ENCODE measurements around the gene CYP2F1. TPM values are rescaled to one million over a fixed set of nuclear protein-coding genes. Genes with fewer than 3 reads are reported as not detected.
"Not testable (repeated sequence)": the region's sequence is repeated elsewhere in the genome, so short reads cannot be mapped to it uniquely, and the experiment has no call there.

CYP2F1 gene
- polyA plus RNA-seq, 3 donors, result not detected

GRCh38 chr19:41149831-41150230 is 35.6 kb downstream of the CYP2F1 start:
- TF ChIP-seq, protein P1, sequence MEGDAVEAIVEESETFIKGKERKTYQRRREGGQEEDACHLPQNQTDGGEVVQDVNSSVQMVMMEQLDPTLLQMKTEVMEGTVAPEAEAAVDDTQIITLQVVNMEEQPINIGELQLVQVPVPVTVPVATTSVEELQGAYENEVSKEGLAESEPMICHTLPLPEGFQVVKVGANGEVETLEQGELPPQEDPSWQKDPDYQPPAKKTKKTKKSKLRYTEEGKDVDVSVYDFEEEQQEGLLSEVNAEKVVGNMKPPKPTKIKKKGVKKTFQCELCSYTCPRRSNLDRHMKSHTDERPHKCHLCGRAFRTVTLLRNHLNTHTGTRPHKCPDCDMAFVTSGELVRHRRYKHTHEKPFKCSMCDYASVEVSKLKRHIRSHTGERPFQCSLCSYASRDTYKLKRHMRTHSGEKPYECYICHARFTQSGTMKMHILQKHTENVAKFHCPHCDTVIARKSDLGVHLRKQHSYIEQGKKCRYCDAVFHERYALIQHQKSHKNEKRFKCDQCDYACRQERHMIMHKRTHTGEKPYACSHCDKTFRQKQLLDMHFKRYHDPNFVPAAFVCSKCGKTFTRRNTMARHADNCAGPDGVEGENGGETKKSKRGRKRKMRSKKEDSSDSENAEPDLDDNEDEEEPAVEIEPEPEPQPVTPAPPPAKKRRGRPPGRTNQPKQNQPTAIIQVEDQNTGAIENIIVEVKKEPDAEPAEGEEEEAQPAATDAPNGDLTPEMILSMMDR (IDR thresholded peaks at IDR 0.05), result no peak
- no peak for DNase-seq
- H3K27ac Mint-ChIP-seq, result no peak overlapping the region
- Histone ChIP-seq H3K4me3 (replicated peaks in 1 of 3; ENCODE audit: low read depth in 2 of 3, low read length in 3 of 3) (no peak overlapping the region), H3K27ac (ENCODE audit: low read depth in 1 of 2, low read length in 2 of 2) (no peak overlapping the region), H3K9me3 (replicated peaks in 1 of 2; ENCODE audit: control insufficient read depth in 1 of 2, insufficient read depth in 1 of 2, low read length in 2 of 2) (no peaks in the 10 kb centered on the region), H3K36me3 (replicated peaks in 1 of 2; ENCODE audit: control insufficient read depth in 1 of 2, insufficient read depth in 2 of 2, low read length in 2 of 2) (no peaks in the 10 kb centered on the region), H3K4me1 (ENCODE audit: control insufficient read depth in 1 of 2, insufficient read depth in 2 of 2, low read length in 2 of 2) (no peaks in the 10 kb centered on the region), H4K20me1 (ENCODE audit: insufficient read depth, low read length) (no peaks in the 10 kb centered on the region), H2AFZ (ENCODE audit: insufficient read depth, low read depth, low read length, poor library complexity, severe bottlenecking) (no peak overlapping the region), H3K27me3 (ENCODE audit: control insufficient read depth in 2 of 2, insufficient read depth in 2 of 2, low read length in 2 of 2) (peaks cover 0 to 2% of the 10 kb centered on the region in 2 donors), H3K79me2 (ENCODE audit: insufficient read depth, low read length) (no peaks in the 10 kb centered on the region), H3K9ac (ENCODE audit: insufficient read depth, low read length, poor library complexity, severe bottlenecking) (no peak overlapping the region), H3K4me2 (replicated peaks; ENCODE audit: extremely low read depth, low read length, poor library complexity, severe bottlenecking) (no peak overlapping the region)
- no peaks in the 10 kb centered on the region for H3K9me3 Mint-ChIP-seq
- no peaks in the 10 kb centered on the region for H3K4me1 Mint-ChIP-seq
- no CpG with 5 or more reads among the region's 2 CpGs for WGBS (ENCODE audit: insufficient coverage)
- intact Hi-C loops (cut with micrococcal nuclease), result loop anchor here in 1 of 2 donors (5.0 kb wide), 1 partner anchor 488 kb away; no protein-coding TSS in a partner anchor
- H3K36me3 Mint-ChIP-seq, result no peaks in the 10 kb centered on the region
- peaks cover 5 to 14% (median 12%) of the 10 kb centered on the region in 3 donors for H3K27me3 Mint-ChIP-seq (ENCODE audit: low read depth in 3 of 3)
- H3K4me3 Mint-ChIP-seq, result no peak overlapping the region

- H3K4me1 ChIP-seq (ENCODE audit: control insufficient read depth in 1 of 2, insufficient read depth in 2 of 2, low read length in 2 of 2), result not testable (repeated sequence)
Observed at GRCh38 chr19:41150986-41151385, 36.8 kb downstream of the CYP2F1 start.

More at GRCh38 chr19:41150986-41151385, 36.8 kb downstream of the CYP2F1 start:
- H3K36me3 Mint-ChIP-seq; intact Hi-C loops (cut with micrococcal nuclease); H3K36me3 ChIP-seq (replicated peaks in 1 of 2; ENCODE audit: control insufficient read depth in 1 of 2, insufficient read depth in 2 of 2, low read length in 2 of 2); H3K9ac ChIP-seq (ENCODE audit: insufficient read depth, low read length, poor library complexity, severe bottlenecking); H3K4me2 ChIP-seq (replicated peaks; ENCODE audit: extremely low read depth, low read length, poor library complexity, severe bottlenecking); H3K9me3 ChIP-seq (replicated peaks in 1 of 2; ENCODE audit: control insufficient read depth in 1 of 2, insufficient read depth in 1 of 2, low read length in 2 of 2); H3K27me3 ChIP-seq (ENCODE audit: control insufficient read depth in 2 of 2, insufficient read depth in 2 of 2, low read length in 2 of 2); H3K27ac Mint-ChIP-seq; H3K4me1 Mint-ChIP-seq; DNase-seq; H3K4me3 Mint-ChIP-seq; H3K9me3 Mint-ChIP-seq; H3K79me2 ChIP-seq (ENCODE audit: insufficient read depth, low read length); H2AFZ ChIP-seq (ENCODE audit: insufficient read depth, low read depth, low read length, poor library complexity, severe bottlenecking); H3K4me3 ChIP-seq (replicated peaks in 1 of 3; ENCODE audit: low read depth in 2 of 3, low read length in 3 of 3); H3K27ac ChIP-seq (ENCODE audit: low read depth in 1 of 2, low read length in 2 of 2); H4K20me1 ChIP-seq (ENCODE audit: insufficient read depth, low read length): not testable (repeated sequence)
- peaks cover 6 to 13% (median 12%) of the 10 kb centered on the region in 3 donors for H3K27me3 Mint-ChIP-seq (ENCODE audit: low read depth in 3 of 3)
- no CpG with 5 or more reads among the region's 7 CpGs for WGBS (ENCODE audit: insufficient coverage)

All from CD14-positive monocyte (primary cell).